GM12874 (cell line): ENCODE data around the gene TPD52L1.

ENCODE experiments used
- TF ChIP-seq, protein P1 (sequence below): IDR thresholded peaks from 2 replicates; pipeline ENCODE4 v1.5.1; 2011; ENCODE audit warnings: low read depth, mild to moderate bottlenecking, control low read depth, low read length, moderate library complexity; ENCODE audit not compliant: insufficient read depth

Gene TPD52L1

DNA sequence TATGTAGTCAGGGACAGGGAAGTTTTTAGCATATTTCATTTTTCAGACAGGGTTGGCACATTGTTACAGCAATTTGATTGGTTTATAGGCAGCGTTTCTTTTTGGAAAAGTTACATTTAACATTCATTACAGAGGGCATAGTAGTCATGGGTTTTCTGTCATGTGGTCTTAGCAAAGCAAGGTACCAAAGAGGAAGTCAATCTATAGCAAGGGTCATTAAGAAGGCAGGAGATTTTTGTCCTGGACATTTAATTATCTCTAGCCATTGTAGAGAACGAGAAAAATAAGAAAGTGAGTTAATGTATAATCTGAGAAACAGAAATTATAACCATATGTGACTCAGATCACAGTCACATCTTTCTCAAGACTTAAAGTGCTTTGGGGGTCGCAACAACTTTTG, 47.4 kb downstream of the TPD52L1 start:
- TF ChIP-seq, protein P1, sequence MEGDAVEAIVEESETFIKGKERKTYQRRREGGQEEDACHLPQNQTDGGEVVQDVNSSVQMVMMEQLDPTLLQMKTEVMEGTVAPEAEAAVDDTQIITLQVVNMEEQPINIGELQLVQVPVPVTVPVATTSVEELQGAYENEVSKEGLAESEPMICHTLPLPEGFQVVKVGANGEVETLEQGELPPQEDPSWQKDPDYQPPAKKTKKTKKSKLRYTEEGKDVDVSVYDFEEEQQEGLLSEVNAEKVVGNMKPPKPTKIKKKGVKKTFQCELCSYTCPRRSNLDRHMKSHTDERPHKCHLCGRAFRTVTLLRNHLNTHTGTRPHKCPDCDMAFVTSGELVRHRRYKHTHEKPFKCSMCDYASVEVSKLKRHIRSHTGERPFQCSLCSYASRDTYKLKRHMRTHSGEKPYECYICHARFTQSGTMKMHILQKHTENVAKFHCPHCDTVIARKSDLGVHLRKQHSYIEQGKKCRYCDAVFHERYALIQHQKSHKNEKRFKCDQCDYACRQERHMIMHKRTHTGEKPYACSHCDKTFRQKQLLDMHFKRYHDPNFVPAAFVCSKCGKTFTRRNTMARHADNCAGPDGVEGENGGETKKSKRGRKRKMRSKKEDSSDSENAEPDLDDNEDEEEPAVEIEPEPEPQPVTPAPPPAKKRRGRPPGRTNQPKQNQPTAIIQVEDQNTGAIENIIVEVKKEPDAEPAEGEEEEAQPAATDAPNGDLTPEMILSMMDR = no peak

DNA sequence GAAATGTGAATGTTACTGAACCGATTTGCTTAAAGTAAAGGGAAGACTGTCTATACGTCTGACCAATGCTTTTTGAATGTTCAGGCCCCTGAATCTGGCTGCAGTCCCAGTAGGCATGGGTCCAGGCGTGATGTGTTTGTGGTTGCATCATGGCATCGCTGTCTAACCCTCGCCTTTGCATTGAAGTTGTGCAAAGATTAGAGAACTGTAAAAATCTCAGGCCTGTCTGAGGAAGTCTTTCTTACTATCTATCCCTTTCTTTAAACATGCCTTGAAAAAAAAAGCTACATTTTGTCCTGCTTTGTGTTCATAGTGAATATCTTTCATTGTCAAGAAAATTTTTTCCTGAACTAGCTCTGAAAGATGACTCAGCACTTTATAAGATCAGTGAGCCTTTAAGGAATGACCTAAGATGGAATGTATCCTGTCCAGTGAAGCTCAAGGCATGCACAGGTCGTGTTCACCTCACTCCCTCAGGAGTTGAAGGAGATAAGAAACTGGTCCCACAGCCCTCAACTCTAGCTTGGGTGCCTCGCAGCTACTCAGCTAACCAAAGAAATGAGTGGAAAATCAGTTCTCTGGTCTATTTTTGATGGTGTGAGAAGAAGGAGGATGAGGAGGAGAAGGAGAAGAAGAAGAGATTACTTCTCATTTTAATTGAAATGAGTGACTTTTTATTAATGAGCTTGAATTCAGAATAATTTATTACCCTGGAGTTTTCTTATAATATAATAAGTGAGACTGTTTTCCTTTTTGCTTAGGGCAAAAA, 48.6 kb downstream of the TPD52L1 start:
- TF ChIP-seq, protein P1 = no peak

DNA sequence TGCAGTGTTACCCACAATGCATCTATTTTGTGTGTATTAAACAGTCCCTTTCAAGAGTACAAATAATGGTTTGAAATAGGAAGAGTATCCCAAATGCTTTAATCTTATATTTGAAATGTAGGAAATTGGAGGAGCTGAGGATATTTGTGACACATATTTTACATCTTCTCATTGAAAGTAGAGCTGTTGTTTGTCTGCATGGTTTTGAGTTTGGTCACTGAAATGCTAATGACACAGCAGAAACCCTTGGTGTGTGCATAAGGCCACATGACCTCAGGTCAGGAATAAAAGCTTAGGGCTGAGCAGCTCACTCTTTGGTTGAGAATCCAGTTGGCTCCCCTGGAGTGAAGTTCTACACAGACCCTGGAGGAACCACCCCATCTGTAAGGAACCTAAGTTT, 49.8 kb downstream of the TPD52L1 start:
- TF ChIP-seq, protein P1 = no peak

- TF ChIP-seq, protein P1 = no peak
Observed at GRCh38 chr6:125205931-125206330, 52.4 kb downstream of the TPD52L1 start.

GRCh38 chr6:125206389-125206788, 52.8 kb downstream of the TPD52L1 start:
- TF ChIP-seq, protein P1 = no peak

- TF ChIP-seq, protein P1 = no peak
Observed at GRCh38 chr6:125207956-125208355, 54.4 kb downstream of the TPD52L1 start.

GRCh38 chr6:125208625-125209249, 55.2 kb downstream of the TPD52L1 start:
- TF ChIP-seq, protein P1 = no peak
